WTC11 (cell line): ENCODE measurements around the gene EPHA6.

Experiments
- ESRRA ChIP-seq: sonication (generic); formaldehyde crosslinking; IDR thresholded peaks from 2 replicates; pipeline ENCODE4 v1.8.1; 2022; ENCODE audit warnings: mild to moderate bottlenecking, missing genetic modification reagents, borderline replicate concordance
- ETV6 ChIP-seq: sonication (generic); formaldehyde crosslinking; IDR thresholded peaks from 2 replicates; pipeline ENCODE4 v1.8.1; 2022; ENCODE audit warnings: mild to moderate bottlenecking, missing genetic modification reagents
- NFYB ChIP-seq: sonication (generic); formaldehyde crosslinking; conservative IDR thresholded peaks from 2 replicates; pipeline ENCODE4 v1.8.0; 2022; ENCODE audit warnings: low read depth, missing genetic modification reagents
- NR1H2 ChIP-seq: sonication (generic); formaldehyde crosslinking; IDR thresholded peaks from 2 replicates; pipeline ENCODE4 v1.9.0; 2021; ENCODE audit warnings: mild to moderate bottlenecking, moderate library complexity, missing genetic modification reagents
- RELA ChIP-seq: sonication (generic); formaldehyde crosslinking; IDR thresholded peaks from 2 replicates; pipeline ENCODE4 v1.8.1; 2022; ENCODE audit warnings: missing genetic modification reagents, mild to moderate bottlenecking, borderline replicate concordance
- SMAD3 ChIP-seq: sonication (generic); formaldehyde crosslinking; IDR thresholded peaks from 2 replicates; pipeline ENCODE4 v1.8.0; 2022; ENCODE audit warnings: missing genetic modification reagents, mild to moderate bottlenecking, borderline replicate concordance
- TCF7 ChIP-seq: sonication (generic); formaldehyde crosslinking; IDR thresholded peaks from 2 replicates; pipeline ENCODE4 v1.8.0; 2022; ENCODE audit warnings: mild to moderate bottlenecking, low read depth, missing genetic modification reagents, moderate library complexity
- TP53 ChIP-seq: sonication (generic); formaldehyde crosslinking; IDR thresholded peaks from 2 replicates; pipeline ENCODE4 v1.8.1; 2023; ENCODE audit warnings: mild to moderate bottlenecking, missing genetic modification reagents
- ZNF317 ChIP-seq: sonication (generic); formaldehyde crosslinking; IDR thresholded peaks from 2 replicates; pipeline ENCODE4 v1.8.1; 2023; ENCODE audit warnings: low read depth, mild to moderate bottlenecking, moderate library complexity, missing genetic modification reagents, borderline replicate concordance
- TF ChIP-seq, protein P1 (sequence below): fragments of 200-600 bp; IDR thresholded peaks from 2 replicates; pipeline ENCODE4 v1.8.0; 2022; ENCODE audit warnings: antibody characterized with exemption
- TF ChIP-seq, protein P2 (sequence below): sonication (generic); formaldehyde crosslinking; IDR thresholded peaks from 2 replicates; pipeline ENCODE4 v1.8.0; 2022; ENCODE audit warnings: mild to moderate bottlenecking, missing genetic modification reagents
- TF ChIP-seq, protein P3 (sequence below): sonication (generic); formaldehyde crosslinking; IDR thresholded peaks from 2 replicates; pipeline ENCODE4 v1.8.1; 2023; ENCODE audit warnings: mild to moderate bottlenecking, missing genetic modification reagents, borderline replicate concordance
- TF ChIP-seq, protein P4 (sequence below): sonication (generic); formaldehyde crosslinking; IDR thresholded peaks from 2 replicates; pipeline ENCODE4 v1.8.0; 2023; ENCODE audit warnings: missing genetic modification reagents
- TF ChIP-seq, protein P5 (sequence below): sonication (generic); formaldehyde crosslinking; IDR thresholded peaks from 2 replicates; pipeline ENCODE4 v1.8.1; 2022; ENCODE audit warnings: mild to moderate bottlenecking, moderate library complexity, missing genetic modification reagents

DNA sequence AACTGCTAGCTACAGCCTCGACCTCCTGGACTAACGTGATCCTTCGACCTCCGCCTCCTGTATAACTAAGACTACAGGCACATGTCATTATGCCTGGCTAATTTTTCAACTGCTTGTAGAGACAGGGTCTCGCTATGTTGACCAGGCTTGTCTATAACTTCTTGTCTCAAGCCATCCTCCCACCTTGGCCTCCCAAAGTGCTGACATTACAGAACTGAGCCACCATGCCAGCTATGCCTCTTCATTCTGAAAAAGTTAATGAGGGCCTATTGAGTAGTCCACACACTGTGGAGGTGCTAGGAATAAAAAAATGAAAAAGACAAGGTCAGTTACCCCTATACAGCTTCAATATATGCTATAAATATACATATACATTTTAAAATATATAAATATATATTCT lies 18.3 kb upstream of the EPHA6 start:
- TF ChIP-seq NFYB (CRISPR knock-in tag) (no peak), TCF7 (CRISPR knock-in tag) (no peak), TP53 (CRISPR knock-in tag) (no peak), SMAD3 (CRISPR knock-in tag) (no peak), ESRRA (CRISPR knock-in tag) (no peak), RELA (CRISPR knock-in tag) (no peak), ZNF317 (CRISPR knock-in tag) (no peak), NR1H2 (CRISPR knock-in tag) (no peak), ETV6 (CRISPR knock-in tag) (no peak)
- TF ChIP-seq, protein P1, sequence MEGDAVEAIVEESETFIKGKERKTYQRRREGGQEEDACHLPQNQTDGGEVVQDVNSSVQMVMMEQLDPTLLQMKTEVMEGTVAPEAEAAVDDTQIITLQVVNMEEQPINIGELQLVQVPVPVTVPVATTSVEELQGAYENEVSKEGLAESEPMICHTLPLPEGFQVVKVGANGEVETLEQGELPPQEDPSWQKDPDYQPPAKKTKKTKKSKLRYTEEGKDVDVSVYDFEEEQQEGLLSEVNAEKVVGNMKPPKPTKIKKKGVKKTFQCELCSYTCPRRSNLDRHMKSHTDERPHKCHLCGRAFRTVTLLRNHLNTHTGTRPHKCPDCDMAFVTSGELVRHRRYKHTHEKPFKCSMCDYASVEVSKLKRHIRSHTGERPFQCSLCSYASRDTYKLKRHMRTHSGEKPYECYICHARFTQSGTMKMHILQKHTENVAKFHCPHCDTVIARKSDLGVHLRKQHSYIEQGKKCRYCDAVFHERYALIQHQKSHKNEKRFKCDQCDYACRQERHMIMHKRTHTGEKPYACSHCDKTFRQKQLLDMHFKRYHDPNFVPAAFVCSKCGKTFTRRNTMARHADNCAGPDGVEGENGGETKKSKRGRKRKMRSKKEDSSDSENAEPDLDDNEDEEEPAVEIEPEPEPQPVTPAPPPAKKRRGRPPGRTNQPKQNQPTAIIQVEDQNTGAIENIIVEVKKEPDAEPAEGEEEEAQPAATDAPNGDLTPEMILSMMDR: no peak
- TF ChIP-seq, protein P2, sequence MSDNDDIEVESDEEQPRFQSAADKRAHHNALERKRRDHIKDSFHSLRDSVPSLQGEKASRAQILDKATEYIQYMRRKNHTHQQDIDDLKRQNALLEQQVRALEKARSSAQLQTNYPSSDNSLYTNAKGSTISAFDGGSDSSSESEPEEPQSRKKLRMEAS: no peak
- TF ChIP-seq, protein P3, sequence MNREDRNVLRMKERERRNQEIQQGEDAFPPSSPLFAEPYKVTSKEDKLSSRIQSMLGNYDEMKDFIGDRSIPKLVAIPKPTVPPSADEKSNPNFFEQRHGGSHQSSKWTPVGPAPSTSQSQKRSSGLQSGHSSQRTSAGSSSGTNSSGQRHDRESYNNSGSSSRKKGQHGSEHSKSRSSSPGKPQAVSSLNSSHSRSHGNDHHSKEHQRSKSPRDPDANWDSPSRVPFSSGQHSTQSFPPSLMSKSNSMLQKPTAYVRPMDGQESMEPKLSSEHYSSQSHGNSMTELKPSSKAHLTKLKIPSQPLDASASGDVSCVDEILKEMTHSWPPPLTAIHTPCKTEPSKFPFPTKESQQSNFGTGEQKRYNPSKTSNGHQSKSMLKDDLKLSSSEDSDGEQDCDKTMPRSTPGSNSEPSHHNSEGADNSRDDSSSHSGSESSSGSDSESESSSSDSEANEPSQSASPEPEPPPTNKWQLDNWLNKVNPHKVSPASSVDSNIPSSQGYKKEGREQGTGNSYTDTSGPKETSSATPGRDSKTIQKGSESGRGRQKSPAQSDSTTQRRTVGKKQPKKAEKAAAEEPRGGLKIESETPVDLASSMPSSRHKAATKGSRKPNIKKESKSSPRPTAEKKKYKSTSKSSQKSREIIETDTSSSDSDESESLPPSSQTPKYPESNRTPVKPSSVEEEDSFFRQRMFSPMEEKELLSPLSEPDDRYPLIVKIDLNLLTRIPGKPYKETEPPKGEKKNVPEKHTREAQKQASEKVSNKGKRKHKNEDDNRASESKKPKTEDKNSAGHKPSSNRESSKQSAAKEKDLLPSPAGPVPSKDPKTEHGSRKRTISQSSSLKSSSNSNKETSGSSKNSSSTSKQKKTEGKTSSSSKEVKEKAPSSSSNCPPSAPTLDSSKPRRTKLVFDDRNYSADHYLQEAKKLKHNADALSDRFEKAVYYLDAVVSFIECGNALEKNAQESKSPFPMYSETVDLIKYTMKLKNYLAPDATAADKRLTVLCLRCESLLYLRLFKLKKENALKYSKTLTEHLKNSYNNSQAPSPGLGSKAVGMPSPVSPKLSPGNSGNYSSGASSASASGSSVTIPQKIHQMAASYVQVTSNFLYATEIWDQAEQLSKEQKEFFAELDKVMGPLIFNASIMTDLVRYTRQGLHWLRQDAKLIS (CRISPR knock-in tag): no peak
- TF ChIP-seq, protein P4, sequence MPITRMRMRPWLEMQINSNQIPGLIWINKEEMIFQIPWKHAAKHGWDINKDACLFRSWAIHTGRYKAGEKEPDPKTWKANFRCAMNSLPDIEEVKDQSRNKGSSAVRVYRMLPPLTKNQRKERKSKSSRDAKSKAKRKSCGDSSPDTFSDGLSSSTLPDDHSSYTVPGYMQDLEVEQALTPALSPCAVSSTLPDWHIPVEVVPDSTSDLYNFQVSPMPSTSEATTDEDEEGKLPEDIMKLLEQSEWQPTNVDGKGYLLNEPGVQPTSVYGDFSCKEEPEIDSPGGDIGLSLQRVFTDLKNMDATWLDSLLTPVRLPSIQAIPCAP: no peak
- TF ChIP-seq, protein P5, sequence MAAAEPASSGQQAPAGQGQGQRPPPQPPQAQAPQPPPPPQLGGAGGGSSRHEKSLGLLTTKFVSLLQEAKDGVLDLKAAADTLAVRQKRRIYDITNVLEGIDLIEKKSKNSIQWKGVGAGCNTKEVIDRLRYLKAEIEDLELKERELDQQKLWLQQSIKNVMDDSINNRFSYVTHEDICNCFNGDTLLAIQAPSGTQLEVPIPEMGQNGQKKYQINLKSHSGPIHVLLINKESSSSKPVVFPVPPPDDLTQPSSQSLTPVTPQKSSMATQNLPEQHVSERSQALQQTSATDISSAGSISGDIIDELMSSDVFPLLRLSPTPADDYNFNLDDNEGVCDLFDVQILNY: no peak
